ENCODE data around the gene EDIL3. TPM values are rescaled to one million over a fixed set of nuclear protein-coding genes. Genes with fewer than 3 reads are reported as not detected.

Gene EDIL3
- total RNA-seq, 4 donors from 2014 or later, result 9.6 to 16.0 (median 11.1) TPM

DNA sequence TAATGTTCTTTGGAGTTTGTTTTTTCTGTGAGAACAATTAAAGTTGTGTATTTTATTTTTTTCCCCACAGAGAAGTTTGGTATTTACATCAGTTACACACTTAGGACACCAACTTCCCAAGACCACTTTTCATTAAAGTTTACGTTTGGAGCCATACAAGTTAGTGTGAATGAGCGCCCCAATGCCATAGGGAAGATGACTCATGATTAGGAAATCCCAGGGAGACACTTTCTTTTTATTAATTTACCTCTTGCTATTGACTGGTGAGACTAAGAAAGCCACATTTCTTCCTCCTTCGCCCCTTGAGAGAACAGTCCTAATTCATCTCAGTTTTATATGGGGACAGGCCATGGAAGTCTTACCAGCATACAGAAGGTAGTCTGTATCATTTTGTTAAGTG, 57.1 kb downstream of the EDIL3 start:
- TF ChIP-seq, protein P1, sequence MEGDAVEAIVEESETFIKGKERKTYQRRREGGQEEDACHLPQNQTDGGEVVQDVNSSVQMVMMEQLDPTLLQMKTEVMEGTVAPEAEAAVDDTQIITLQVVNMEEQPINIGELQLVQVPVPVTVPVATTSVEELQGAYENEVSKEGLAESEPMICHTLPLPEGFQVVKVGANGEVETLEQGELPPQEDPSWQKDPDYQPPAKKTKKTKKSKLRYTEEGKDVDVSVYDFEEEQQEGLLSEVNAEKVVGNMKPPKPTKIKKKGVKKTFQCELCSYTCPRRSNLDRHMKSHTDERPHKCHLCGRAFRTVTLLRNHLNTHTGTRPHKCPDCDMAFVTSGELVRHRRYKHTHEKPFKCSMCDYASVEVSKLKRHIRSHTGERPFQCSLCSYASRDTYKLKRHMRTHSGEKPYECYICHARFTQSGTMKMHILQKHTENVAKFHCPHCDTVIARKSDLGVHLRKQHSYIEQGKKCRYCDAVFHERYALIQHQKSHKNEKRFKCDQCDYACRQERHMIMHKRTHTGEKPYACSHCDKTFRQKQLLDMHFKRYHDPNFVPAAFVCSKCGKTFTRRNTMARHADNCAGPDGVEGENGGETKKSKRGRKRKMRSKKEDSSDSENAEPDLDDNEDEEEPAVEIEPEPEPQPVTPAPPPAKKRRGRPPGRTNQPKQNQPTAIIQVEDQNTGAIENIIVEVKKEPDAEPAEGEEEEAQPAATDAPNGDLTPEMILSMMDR (IDR thresholded peaks at IDR 0.05; ENCODE audit: low read depth), result no peak

DNA sequence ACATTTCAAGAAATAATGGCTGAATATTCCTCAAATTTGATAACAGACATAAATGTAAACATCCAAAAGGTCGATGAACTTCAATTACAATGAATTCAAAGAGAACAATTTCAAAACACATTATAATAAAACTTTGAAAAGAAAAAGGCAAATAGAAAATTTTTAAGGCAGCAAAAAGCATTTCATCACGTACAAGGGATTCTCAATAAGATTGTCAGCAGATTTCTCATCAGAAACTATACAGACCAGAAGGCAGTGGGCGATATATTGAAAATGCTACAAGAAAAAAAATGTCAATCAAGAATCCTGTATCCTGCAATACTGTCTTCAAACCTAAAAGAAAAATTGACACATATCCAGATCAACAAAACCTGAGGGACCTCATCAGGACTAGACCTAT, 62.0 kb downstream of the EDIL3 start:
- TF ChIP-seq, protein P1 (IDR thresholded peaks at IDR 0.05; ENCODE audit: low read depth), result no peak

DNA sequence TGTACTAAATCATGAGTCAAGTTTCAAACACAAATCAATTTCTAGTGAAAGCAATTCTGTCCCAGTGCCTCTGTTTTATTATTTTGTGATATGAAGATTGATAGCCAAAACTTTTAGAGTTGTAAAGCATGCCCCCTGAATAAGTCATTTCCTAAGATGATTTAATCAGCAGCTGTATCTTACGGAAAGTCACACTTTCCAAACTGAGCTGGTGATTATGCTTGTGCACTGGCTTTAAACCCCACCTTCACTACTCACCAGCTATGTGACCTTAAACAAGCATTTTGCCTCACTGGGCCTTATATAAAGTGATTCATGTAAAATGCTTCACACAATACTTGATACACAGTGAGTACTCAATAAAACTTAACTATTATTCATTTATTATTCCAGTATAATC, 78.1 kb downstream of the EDIL3 start:
- TF ChIP-seq, protein P1 (IDR thresholded peaks at IDR 0.05; ENCODE audit: low read depth), result no peak

GRCh38 chr5:84304599-84304998, 80.1 kb downstream of the EDIL3 start:
- TF ChIP-seq, protein P1 (IDR thresholded peaks at IDR 0.05; ENCODE audit: low read depth), result no peak

GRCh38 chr5:84303315-84303714, 81.4 kb downstream of the EDIL3 start:
- TF ChIP-seq, protein P1 (IDR thresholded peaks at IDR 0.05; ENCODE audit: low read depth), result no peak

- TF ChIP-seq, protein P1 (IDR thresholded peaks at IDR 0.05; ENCODE audit: low read depth), result no peak
Observed at GRCh38 chr5:84301535-84301934, 83.1 kb downstream of the EDIL3 start.

DNA sequence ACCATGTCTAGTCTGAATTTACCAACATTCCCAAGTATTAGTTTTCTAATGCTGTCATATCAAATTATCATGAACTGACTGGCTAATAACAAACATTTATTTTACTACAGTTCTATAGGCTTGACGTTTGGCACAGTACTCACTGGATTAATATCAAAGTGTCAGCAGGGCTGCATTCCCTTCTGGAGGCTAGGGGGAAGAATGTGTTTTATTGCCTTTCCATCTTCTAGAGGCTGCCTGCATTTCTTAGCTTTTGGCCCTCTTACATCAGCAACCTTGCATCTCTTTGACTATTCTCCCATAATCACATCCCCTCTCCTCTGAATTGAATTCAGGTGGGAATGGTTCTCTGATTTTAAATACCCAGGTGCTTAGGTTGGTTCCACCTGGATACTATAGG, 84.7 kb downstream of the EDIL3 start:
- TF ChIP-seq, protein P1 (IDR thresholded peaks at IDR 0.05; ENCODE audit: low read depth), result no peak

Measured in subcutaneous adipose tissue (tissue), 4 donors.